Keratinocyte (primary cell): ENCODE results near the gene KATNA1. TPM values are rescaled to one million over a fixed set of nuclear protein-coding genes. Genes with fewer than 3 reads are reported as not detected.

Source experiments
- DNase-seq: peaks from one replicate; pipeline ENCODE4 v3.0.0-alpha.2; 2011; ENCODE audit warnings: low read depth, missing footprints, low spot score
- FAIRE-seq: peaks from 2 replicates; lab custom pipeline; 2011; peaks lifted over from hg19 to GRCh38; lab: Jason Lieb, UNC
- H2AFZ ChIP-seq: 2 replicates; pipeline ENCODE4 v1.6.0; 2012; ENCODE audit warnings: low read length, control low read depth, inconsistent platforms; ENCODE audit not compliant: control insufficient read depth
- H3K27ac ChIP-seq: 2 replicates; pipeline ENCODE4 v1.5.1; 2011; ENCODE audit warnings: low read length; ENCODE audit not compliant: control insufficient read depth, insufficient read depth
- H3K27me3 ChIP-seq: 3 replicates; pipeline ENCODE4 v1.6.0; 2011; ENCODE audit warnings: low read length; ENCODE audit not compliant: control insufficient read depth, insufficient read depth; ENCODE audit errors: extremely low read depth
- H3K36me3 ChIP-seq, 2 experiments: 2 replicates in 1 of 2; 3 replicates in 1 of 2; pipeline ENCODE4 v1.5.1; 2011; ENCODE audit warnings: low read length in 2 of 2, mild to moderate bottlenecking in 1 of 2; ENCODE audit not compliant: control insufficient read depth in 2 of 2, insufficient read depth in 2 of 2; ENCODE audit errors: extremely low read depth in 1 of 2
- H3K4me1 ChIP-seq: 3 replicates; pipeline ENCODE4 v1.5.1; 2011; ENCODE audit warnings: low read length; ENCODE audit not compliant: control insufficient read depth, insufficient read depth; ENCODE audit errors: extremely low read depth
- H3K4me2 ChIP-seq: 3 replicates; pipeline ENCODE4 v1.6.0; 2011; ENCODE audit warnings: low read depth, low read length; ENCODE audit not compliant: control insufficient read depth, insufficient read depth; ENCODE audit errors: extremely low read depth
- H3K4me3 ChIP-seq, 3 experiments: fragments of 200-600 bp in 1 of 3; sonication (generic) in 1 of 3; 2 replicates in 2 of 3; 3 replicates in 1 of 3; pipeline ENCODE4 v1.5.1; 2011 to 2016; ENCODE audit warnings: low read length in 3 of 3, mild to moderate bottlenecking in 3 of 3, control low read depth in 2 of 3, inconsistent platforms in 1 of 3, low read depth in 1 of 3, mixed read lengths in 1 of 3, mixed run types in 1 of 3, moderate library complexity in 1 of 3; ENCODE audit not compliant: control insufficient read depth in 2 of 3, insufficient read depth in 2 of 3; ENCODE audit errors: extremely low read depth in 1 of 3
- H3K79me2 ChIP-seq: 2 replicates; pipeline ENCODE4 v1.6.0; 2012; ENCODE audit warnings: low read length; ENCODE audit not compliant: control insufficient read depth, insufficient read depth
- H3K9ac ChIP-seq: 3 replicates; pipeline ENCODE4 v1.6.0; 2011; ENCODE audit warnings: low read length; ENCODE audit not compliant: control insufficient read depth, insufficient read depth; ENCODE audit errors: extremely low read depth
- H3K9me1 ChIP-seq: 3 replicates; pipeline ENCODE4 v1.6.0; 2011; ENCODE audit warnings: low read length; ENCODE audit not compliant: control insufficient read depth, insufficient read depth; ENCODE audit errors: extremely low read depth
- H3K9me3 ChIP-seq: 2 replicates; pipeline ENCODE4 v1.5.1; 2012; ENCODE audit warnings: low read depth, low read length; ENCODE audit not compliant: control insufficient read depth
- H4K20me1 ChIP-seq: 3 replicates; pipeline ENCODE4 v1.6.0; 2011; ENCODE audit warnings: low read length; ENCODE audit not compliant: control insufficient read depth, insufficient read depth; ENCODE audit errors: extremely low read depth
- EZH2 ChIP-seq: IDR thresholded peaks from one replicate; pipeline ENCODE4 v1.6.1; 2012; ENCODE audit warnings: inconsistent platforms, mild to moderate bottlenecking, low read length, moderate library complexity
- dilution Hi-C: fragments of 300-500 bp; cut with MboI; formaldehyde crosslinking; loops from one replicate; pipeline ENCODE4 v1.7.0; 2020; ENCODE audit warnings: low sequenced_read_pairs; ENCODE audit not compliant: extremely low pct_ligation_motif_present
- polyA plus RNA-seq, 5 experiments: library from polyadenylated mRNA; depleted of rRNA in 3 of 5; stranded (reverse) in 3 of 5; stranded (forward) in 1 of 5; unstranded in 1 of 5; fragments of >200 nt; gene quantifications; 1 replicate in 1 of 5; 2 replicates in 3 of 5; 3 replicates in 1 of 5; pipeline versions ENCODE4 v1.2.1 to v1.2.3, GENCODE V29; 2011 to 2012; ENCODE audit warnings: missing spikeins in 2 of 5, low read depth in 1 of 5, low replicate concordance in 1 of 5
- TF ChIP-seq, protein P1 (sequence below), 3 experiments: IDR thresholded peaks in 1 of 3; conservative IDR thresholded peaks in 1 of 3; optimal IDR thresholded peaks in 1 of 3; 2 replicates in 2 of 3; 3 replicates in 1 of 3; pipeline versions ENCODE3 to v1.5.1; 2011; ENCODE audit warnings: low read length in 3 of 3, mild to moderate bottlenecking in 3 of 3, moderate library complexity in 2 of 3, control low read depth in 1 of 3, inconsistent platforms in 1 of 3; ENCODE audit not compliant: insufficient read depth in 2 of 3; ENCODE audit errors: extremely low read depth in 1 of 3

The KATNA1 gene
- polyA plus RNA-seq, 1 donor (not counting 4 experiments of a cell fraction or from before 2014, with no cell fraction given) = 36.8 TPM

DNA sequence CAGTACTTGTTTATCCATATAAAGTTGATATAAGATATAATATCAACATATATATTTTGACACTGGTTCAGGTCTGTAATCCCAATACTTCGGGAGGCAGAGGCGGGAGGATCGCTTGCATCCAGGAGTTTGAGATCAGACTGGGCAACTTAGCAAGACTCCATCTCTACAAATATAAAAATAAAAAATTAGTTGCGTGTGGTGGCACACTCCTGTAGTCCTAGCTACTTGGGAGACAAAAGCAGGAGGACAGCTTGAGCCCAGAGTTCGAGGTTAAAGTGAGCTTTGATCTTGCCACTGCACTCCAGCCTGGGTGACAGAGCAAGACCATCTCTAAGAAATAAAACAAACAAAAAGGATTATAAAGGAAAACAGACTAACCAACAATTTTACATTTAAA lies 8.9 kb upstream of the KATNA1 start:
- peaks cover 0 to 3% of the 10 kb centered on the region in 2 experiments for H3K36me3 ChIP-seq
- H3K4me3 ChIP-seq = no peak overlapping the region
- dilution Hi-C loops = no loop called here
- no peaks in the 10 kb centered on the region for H3K79me2 ChIP-seq
- H3K9ac ChIP-seq = no peak overlapping the region
- no peaks in the 10 kb centered on the region for H3K4me1 ChIP-seq
- H3K27ac ChIP-seq = no peak overlapping the region
- no peaks in the 10 kb centered on the region for H4K20me1 ChIP-seq
- no peak for FAIRE-seq
- H3K9me1 ChIP-seq = no peaks in the 10 kb centered on the region
- TF ChIP-seq, protein P1, sequence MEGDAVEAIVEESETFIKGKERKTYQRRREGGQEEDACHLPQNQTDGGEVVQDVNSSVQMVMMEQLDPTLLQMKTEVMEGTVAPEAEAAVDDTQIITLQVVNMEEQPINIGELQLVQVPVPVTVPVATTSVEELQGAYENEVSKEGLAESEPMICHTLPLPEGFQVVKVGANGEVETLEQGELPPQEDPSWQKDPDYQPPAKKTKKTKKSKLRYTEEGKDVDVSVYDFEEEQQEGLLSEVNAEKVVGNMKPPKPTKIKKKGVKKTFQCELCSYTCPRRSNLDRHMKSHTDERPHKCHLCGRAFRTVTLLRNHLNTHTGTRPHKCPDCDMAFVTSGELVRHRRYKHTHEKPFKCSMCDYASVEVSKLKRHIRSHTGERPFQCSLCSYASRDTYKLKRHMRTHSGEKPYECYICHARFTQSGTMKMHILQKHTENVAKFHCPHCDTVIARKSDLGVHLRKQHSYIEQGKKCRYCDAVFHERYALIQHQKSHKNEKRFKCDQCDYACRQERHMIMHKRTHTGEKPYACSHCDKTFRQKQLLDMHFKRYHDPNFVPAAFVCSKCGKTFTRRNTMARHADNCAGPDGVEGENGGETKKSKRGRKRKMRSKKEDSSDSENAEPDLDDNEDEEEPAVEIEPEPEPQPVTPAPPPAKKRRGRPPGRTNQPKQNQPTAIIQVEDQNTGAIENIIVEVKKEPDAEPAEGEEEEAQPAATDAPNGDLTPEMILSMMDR (optimal IDR thresholded peaks at IDR 0.05 in 1 of 3, IDR thresholded peaks at IDR 0.05 in 1 of 3, conservative IDR thresholded peaks at IDR 0.05 in 1 of 3; ENCODE audit: extremely low read depth in 1 of 3, insufficient read depth in 2 of 3, low read length in 3 of 3) = no peak
- TF ChIP-seq EZH2 = no peak
- H2AFZ ChIP-seq = no peak overlapping the region
- no peaks in the 10 kb centered on the region for H3K27me3 ChIP-seq
- no peaks in the 10 kb centered on the region for H3K9me3 ChIP-seq
- no peak for DNase-seq
- no peak overlapping the region for H3K4me2 ChIP-seq

DNA sequence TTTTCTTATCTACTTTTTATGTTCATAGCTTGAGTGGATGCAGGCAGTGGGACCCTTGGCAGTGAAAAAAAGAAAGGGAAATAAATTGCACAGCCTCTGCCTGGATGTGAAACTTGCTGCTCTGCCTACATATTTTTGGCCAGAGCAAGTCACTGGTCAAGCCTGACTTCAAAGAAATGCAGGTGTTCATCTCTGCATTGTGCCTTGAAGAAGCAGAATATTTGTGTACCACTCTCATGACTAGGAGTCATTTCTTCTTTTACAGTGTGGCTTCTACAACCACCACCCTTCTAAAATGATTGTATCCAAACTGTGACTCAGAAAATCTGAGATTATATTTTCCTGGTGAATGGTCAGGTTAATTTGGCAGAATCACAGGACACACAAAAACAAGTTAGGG lies 2.5 kb upstream of the KATNA1 start:
- peaks cover 6% of the 10 kb centered on the region for H3K4me1 ChIP-seq
- dilution Hi-C loops = no loop called here
- DNase-seq = no peak

More for the DNA sequence above, 2.5 kb upstream of the KATNA1 start:
- Histone ChIP-seq H3K9me3 (no peaks in the 10 kb centered on the region), H3K9me1 (no peaks in the 10 kb centered on the region), H3K4me3 (no peak overlapping the region), H3K27me3 (no peaks in the 10 kb centered on the region), H3K9ac (no peak overlapping the region), H3K4me2 (no peak overlapping the region), H3K36me3 (no peaks in the 10 kb centered on the region), H4K20me1 (no peaks in the 10 kb centered on the region), H3K79me2 (peaks cover 11% of the 10 kb centered on the region), H2AFZ (no peak overlapping the region), H3K27ac (no peak overlapping the region)
- TF ChIP-seq EZH2 = no peak
- TF ChIP-seq, protein P1 (optimal IDR thresholded peaks at IDR 0.05 in 1 of 3, IDR thresholded peaks at IDR 0.05 in 1 of 3, conservative IDR thresholded peaks at IDR 0.05 in 1 of 3; ENCODE audit: extremely low read depth in 1 of 3, insufficient read depth in 2 of 3, low read length in 3 of 3) = no peak
- no peak for FAIRE-seq
